Tongue (tissue), 2 donors: ENCODE measurements around the gene KBTBD12. TPM values are rescaled to one million over a fixed set of nuclear protein-coding genes. Genes with fewer than 3 reads are reported as not detected.

Experiments used
- DNase-seq: peaks from one replicate; pipeline ENCODE4 v3.0.0-alpha.2; 2015
- total RNA-seq: library from RNA; depleted of rRNA; stranded (reverse); fragments of >200 nt; gene quantifications from one replicate; pipeline ENCODE4 v1.2.3, GENCODE V29; 2014

Gene KBTBD12
- total RNA-seq, 1 donor from 2014 or later, result 38.2 TPM

DNA sequence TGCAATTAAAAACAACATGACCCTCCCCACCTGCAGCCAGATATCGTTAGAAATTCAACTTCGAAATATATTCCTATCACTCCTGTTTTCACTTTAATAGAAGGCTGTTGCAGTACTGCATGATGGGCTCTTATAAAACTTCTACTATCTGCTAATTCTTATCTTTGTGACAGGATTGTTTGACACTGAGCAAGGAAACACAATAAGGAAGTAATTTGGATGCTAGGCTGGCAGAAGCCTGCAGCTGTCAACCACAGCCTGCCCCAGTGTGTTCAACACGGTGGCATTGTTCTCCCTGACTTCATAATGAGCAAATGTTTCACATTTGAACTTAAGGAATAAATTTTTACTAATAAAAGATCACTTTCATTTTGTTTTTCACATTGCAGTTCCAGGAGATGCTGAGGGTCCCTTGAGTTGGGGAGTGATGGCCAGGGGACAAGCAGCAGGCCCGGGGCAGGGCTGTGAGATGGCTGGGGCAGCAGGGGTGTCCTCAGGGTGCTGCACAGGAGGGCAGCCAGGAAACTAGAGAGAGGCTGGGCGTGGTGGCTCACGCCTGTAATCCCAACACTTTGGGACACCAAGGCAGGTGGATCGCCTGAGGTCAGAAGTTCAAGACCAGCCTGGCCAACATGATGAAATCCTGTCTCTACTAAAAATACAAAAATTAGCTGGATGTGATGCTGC is 72.4 kb downstream of the KBTBD12 start:
- DNase-seq, result no peak

- no peak for DNase-seq
Observed at GRCh38 chr3:127988770-127989557, 73.9 kb downstream of the KBTBD12 start.

GRCh38 chr3:127990051-127990450 is 75.0 kb downstream of the KBTBD12 start:
- DNase-seq, result no peak

GRCh38 chr3:127990461-127990860 is 75.4 kb downstream of the KBTBD12 start:
- no peak for DNase-seq

DNA sequence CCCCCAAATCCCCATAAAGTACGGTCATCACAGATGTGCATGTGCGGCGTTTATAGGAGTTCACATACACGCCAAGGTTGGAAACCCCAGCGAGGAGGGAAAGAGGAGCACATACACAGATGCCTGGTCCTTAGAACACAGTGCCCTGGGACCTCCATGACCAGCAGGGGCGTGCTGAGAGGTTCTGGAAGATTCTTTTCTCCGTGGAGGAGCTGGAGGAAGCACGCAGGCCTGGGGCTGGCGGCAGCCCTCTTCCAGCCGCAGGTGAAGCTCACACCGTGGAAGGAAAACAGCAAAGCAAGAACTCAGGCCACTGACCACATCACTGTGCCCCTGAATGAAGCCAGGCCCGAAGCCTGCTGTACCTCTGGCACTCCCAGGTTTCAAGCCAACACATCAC is 76.2 kb downstream of the KBTBD12 start:
- no peak for DNase-seq

GRCh38 chr3:127991681-127992080 is 76.6 kb downstream of the KBTBD12 start:
- no peak for DNase-seq

DNA sequence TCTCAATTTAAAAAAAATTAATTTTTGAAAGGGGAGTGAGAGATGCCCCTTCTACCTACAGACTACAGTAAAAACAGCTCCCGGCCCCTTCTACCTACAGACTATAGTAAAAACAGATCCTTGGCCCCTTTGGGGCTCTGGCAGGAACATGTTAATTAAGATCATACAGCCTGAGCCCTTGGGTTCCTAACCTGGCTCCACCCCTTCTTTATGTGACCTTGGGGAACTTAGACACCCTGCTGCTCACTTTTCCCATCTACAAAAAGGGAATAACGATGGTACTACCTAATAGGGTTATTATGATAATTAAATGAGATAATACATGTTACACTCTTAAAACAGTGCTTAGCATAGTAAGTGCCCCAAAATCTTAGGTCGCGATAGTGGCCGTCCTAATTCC is 77.1 kb downstream of the KBTBD12 start:
- DNase-seq, result no peak

DNA sequence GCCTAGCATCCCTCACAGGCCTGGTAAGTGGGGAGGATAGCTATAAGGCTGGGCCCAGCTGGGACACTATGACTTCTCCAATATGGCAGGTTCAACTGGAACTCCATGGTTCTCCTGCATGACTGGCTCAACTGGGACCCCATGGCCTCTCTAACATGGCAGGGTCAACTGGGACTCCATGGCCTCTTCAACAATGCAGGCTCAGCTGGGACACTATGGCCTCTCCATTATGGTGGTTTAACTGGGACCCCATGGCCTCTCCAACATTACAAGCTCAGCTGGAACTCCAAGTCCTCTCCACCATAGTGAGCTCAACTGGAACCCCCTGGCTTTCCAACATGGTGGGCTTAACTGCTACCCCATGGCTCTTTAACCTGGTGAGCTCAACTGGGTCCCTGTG is 79.0 kb downstream of the KBTBD12 start:
- no peak for DNase-seq

DNA sequence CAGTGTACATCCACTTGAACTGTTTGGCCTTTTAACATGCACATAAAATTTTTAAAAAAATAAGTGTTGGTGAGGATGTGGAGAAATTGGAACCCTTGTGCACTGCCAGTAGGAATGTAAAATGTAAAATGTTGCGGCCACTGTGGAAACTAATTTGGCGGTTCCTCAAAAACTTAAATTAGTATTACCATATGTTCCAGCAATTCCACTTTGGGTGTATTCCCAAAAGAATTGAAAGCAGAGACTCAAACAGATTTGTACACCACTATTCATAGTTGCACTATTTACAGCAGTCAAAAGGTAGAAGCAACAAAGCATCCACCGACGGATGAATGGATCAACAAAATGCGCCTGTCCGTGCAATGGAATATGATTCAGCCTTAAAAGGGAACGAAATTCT is 82.0 kb downstream of the KBTBD12 start:
- no peak for DNase-seq

- DNase-seq, result peak; percentile 53
Observed at GRCh38 chr3:127997961-127998360, 82.9 kb downstream of the KBTBD12 start.

GRCh38 chr3:127998596-127998995 is 83.6 kb downstream of the KBTBD12 start:
- no peak for DNase-seq

DNA sequence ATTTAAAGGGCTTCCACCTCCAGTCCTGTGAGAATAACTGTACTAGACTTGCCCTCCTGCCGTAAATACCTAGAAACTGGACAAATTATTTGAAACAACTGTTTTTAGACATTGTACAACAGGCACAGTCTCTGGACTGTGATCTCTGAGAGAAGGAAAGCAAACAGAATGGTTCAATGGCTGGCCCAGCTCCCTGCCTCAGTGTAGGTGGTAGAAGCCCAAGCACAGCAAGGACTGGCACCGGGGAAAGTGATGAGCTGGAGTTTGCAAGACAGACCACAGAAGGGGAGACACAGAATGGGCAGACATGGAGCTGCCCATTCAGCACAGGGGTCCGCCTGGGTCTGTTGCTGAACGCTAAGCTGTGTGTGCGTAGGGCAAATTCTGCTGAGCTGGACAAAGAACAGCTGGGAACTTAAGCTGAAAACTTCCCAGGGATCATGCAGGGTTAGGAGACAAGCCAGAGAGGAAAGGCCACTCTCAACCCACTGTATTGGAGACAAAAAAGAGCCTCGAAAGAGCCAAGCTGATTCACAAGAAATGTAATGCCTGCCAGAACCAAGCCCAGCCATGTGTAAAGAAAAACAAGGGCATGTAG is 84.6 kb downstream of the KBTBD12 start:
- no peak for DNase-seq

DNA sequence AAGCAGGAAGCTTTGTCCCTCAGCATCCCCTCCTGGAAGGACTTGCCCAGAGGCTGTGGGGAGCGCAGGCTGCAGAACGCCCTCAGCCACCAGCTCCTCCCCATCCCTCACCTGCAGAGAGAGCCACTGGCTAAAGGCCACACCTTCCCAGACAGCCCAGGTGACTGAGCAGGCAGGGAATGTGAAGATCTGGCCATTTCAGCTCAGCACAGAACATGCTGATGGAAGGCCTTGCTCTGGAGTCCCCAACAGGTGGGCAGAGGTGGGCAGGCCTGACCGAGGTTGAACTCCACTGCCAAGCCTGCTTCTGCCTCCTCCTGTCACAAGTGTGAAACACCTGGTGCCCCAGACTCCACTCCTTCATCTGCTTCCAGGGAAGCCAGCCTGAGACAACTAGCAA is 86.5 kb downstream of the KBTBD12 start:
- DNase-seq, result no peak

DNA sequence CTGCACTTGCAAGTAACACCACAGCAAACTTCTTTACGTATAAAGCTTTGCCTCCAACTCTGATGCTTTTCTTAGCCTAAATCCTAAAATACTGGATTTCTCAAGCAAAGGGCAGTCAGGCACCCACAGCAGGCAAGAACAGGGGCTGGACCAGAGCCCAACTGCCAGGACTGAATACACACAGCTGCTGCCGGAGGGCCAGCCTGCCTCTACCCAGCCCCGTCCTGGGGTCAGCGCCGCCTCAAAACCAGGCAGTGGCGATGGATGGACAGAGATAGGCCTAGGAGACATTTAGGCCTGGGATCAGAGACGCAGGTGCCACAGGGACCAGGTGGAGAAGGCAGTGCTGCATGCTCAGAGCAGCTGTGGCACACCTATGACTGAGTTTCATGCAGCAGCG is 89.6 kb downstream of the KBTBD12 start:
- DNase-seq, result no peak

DNA sequence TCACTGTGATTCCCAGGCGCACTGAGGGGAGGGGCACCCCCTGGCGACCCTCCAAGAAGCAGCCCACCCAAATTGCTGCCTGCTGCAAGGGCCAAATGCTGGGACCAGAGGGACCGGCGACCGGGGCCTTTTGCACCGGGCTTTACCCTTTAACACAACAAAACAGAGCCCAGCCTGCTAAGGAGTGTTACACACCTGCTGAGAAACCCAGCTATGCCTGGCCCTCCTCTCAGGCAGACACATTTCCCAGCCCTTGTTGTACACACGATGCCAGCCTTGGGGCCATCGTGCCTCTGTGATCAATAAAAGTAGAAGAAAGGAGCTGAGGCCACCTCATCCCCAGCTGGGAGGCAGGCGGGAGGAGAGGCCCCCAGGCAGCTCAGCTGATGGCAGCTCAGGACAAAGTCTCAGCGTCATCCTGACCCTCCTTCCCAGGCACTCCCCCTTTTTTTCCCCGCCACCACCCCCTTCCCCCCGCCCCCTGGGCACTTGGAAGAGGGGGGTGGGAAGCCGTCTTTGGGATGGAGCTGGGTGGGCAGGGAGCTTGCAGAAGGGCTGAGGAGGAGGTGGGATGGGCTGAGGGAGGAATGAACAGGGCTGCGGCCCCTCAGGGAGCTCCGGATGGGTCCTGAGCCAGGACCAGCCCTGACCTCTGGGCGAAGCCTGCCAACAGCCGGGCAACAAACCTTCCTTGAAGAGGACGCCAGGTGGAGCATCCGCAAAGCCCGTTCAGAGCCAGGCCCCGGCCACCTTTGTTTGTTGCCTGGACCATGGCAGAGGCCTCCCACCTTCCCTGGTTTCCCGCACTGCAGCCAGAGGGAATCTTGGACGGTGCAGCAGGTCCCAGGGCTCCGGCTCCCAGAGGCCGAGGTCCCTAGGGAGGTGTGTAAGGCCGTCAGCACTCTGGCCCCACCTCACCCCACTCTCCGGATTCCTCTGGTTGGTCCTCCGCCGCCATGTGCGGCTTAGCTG is 91.3 kb downstream of the KBTBD12 start:
- no peak for DNase-seq

DNA sequence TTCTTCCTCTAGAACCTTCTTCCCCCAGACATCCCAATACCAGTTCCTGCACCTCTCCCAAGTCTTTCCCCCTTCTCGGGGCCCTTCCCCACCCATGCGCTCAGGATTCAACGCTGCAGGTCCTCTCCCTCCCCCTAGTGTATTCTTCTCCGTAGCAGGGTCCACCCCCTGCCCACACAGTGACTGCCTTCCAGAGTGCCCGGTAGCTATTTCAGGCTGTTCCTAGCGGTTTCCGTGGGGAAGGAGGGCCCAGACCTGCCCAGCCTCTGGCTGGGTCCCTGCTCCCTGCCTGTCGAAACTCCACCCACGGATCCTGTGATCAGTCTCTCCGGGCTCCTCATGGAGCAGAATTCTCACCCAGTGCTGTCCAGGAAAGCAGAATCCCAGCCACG is 92.0 kb downstream of the KBTBD12 start:
- DNase-seq, result no peak

DNA sequence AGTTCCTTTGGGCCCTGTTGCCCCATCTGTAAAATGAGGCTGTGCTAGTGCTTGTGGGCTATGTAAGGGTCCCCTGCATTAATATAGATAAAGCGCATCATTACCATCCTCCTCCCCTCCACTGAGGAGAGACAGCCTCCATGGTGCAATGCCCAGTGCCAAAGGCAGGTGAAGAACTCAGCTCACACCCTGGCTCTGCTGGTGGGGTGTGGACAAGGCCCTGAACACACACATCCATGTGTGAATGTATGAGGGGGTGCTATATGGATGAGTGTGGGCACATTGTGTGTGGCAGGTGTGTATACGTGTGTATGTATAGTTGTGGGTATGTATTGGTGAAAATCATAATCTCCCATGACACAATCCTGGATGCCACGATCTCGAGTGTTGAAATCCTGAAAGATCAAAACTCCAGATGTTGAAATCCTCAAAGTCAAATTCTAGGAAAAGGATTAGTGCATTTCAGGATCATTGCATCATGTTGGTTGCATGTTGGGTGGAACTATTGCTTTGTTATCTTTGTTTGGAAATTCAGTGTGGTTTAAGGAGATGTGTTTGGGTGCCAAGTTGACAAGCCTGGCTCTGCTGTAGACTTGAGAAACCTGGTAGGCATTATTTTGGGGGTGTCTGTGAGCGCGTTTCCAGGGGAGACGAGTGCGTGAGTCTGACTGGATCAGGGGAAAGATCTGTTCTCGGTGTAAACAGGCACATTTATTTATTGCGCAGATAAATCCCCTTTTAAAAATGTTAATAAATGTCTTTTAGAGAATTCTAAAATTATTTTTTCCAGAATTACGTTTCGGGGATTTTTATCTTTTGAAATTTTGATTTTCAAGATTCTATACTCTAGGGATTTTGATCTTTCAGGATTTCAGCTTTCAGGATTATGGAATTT is 95.2 kb downstream of the KBTBD12 start:
- no peak for DNase-seq

- peak; percentile 67 for DNase-seq
Observed at GRCh38 chr3:128011140-128011539, 96.1 kb downstream of the KBTBD12 start.

DNA sequence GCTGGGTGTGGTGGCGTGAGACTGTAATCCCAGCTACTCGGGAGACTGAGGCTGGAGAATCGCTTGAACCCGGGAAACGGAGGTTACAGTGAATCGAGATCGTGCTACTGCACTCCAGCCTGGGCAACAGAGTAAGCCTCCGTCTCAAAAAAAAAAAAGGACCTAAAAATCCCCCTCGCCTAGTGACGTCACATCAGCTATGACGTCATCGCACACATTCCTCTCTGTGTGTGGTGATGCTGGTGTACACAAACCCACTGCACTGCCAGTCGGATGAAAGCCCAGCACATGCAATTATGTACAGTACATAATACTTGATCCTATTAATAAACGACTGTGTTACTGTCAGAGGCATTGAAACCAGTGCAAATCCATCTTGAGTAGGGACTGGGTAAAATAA is 97.0 kb downstream of the KBTBD12 start:
- no peak for DNase-seq

DNA sequence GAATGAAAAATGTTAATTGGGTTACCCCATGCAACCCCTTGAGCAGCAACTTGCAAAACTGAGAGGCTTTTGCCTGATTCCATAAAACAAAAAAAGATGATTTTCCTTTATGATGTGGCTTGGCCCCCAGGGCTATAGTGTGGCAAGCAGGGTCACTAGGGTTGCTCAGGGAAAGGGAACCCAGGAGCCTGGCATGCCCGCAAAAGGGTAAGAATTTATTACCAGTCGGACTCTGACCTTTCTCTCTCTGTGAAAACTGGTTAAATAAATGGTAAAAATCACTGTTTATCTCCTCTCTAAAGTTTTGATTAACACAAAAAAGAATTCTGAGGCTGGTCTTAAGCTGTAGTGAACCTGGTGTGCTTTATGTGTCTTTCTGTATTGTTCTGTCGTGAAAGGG is 99.5 kb downstream of the KBTBD12 start:
- no peak for DNase-seq

GRCh38 chr3:128016502-128016901 is 101.5 kb downstream of the KBTBD12 start:
- no peak for DNase-seq
